ENCODE measurements around the gene SNX33. TPM values are rescaled to one million over a fixed set of nuclear protein-coding genes. Genes with fewer than 3 reads are reported as not detected.

SNX33 gene
- total and polyA plus RNA-seq, 2 of the 13 experiments (the other 11 are each of a cell fraction or from before 2014, with no cell fraction given) = 11.0 to 11.6 TPM

DNA sequence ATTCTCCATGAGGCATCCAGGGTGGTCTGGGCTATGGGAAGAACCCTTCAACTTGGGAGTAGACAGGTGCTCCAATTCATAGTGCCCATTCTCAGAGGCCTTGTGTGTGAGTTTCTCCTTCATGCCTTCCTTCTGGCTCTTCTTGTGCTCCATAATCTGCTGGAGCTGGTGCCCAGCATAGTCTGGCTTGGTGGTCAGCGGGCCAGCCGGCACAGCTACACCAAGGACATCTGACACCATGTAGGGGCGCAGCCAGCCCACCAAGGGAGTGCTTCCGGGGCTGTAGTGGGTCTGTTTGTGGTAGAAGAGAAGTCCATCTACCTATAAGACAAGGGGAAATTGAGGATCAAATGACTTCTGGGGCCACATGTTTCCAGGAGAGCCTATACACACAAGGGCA, 49.4 kb upstream of the SNX33 start:
- TF ChIP-seq SALL2 (CRISPR knock-in tag; IDR thresholded peaks at IDR 0.05) (no peak), ZNF207 (IDR thresholded peaks at IDR 0.05; ENCODE audit: borderline replicate concordance) (no peak), ZNF782 (CRISPR knock-in tag; IDR thresholded peaks at IDR 0.05; ENCODE audit: borderline replicate concordance) (no peak), ZNF143 (CRISPR knock-in tag; IDR thresholded peaks at IDR 0.05) (no peak), ZC3H4 (CRISPR knock-in tag; IDR thresholded peaks at IDR 0.05; ENCODE audit: borderline replicate concordance) (no peak), HNF4G (IDR thresholded peaks at IDR 0.05; ENCODE audit: borderline replicate concordance, low read depth, low read length) (no peak), HNF4G (CRISPR knock-in tag; IDR thresholded peaks at IDR 0.05; ENCODE audit: borderline replicate concordance, low read depth) (no peak), ZNF468 (CRISPR knock-in tag; IDR thresholded peaks at IDR 0.05) (no peak), NCOA2 (CRISPR knock-in tag; IDR thresholded peaks at IDR 0.05) (no peak), MLX (CRISPR knock-in tag; IDR thresholded peaks at IDR 0.05) (no peak), KLF6 (CRISPR knock-in tag; IDR thresholded peaks at IDR 0.05) (no peak)
- TF ChIP-seq, protein P1, sequence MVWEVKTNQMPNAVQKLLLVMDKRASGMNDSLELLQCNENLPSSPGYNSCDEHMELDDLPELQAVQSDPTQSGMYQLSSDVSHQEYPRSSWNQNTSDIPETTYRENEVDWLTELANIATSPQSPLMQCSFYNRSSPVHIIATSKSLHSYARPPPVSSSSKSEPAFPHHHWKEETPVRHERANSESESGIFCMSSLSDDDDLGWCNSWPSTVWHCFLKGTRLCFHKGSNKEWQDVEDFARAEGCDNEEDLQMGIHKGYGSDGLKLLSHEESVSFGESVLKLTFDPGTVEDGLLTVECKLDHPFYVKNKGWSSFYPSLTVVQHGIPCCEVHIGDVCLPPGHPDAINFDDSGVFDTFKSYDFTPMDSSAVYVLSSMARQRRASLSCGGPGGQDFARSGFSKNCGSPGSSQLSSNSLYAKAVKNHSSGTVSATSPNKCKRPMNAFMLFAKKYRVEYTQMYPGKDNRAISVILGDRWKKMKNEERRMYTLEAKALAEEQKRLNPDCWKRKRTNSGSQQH (CRISPR knock-in tag; IDR thresholded peaks at IDR 0.05; ENCODE audit: low read depth) = no peak
- TF ChIP-seq, protein P2, sequence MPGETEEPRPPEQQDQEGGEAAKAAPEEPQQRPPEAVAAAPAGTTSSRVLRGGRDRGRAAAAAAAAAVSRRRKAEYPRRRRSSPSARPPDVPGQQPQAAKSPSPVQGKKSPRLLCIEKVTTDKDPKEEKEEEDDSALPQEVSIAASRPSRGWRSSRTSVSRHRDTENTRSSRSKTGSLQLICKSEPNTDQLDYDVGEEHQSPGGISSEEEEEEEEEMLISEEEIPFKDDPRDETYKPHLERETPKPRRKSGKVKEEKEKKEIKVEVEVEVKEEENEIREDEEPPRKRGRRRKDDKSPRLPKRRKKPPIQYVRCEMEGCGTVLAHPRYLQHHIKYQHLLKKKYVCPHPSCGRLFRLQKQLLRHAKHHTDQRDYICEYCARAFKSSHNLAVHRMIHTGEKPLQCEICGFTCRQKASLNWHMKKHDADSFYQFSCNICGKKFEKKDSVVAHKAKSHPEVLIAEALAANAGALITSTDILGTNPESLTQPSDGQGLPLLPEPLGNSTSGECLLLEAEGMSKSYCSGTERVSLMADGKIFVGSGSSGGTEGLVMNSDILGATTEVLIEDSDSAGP (CRISPR knock-in tag; IDR thresholded peaks at IDR 0.05; ENCODE audit: borderline replicate concordance) = no peak
- TF ChIP-seq, protein P3, sequence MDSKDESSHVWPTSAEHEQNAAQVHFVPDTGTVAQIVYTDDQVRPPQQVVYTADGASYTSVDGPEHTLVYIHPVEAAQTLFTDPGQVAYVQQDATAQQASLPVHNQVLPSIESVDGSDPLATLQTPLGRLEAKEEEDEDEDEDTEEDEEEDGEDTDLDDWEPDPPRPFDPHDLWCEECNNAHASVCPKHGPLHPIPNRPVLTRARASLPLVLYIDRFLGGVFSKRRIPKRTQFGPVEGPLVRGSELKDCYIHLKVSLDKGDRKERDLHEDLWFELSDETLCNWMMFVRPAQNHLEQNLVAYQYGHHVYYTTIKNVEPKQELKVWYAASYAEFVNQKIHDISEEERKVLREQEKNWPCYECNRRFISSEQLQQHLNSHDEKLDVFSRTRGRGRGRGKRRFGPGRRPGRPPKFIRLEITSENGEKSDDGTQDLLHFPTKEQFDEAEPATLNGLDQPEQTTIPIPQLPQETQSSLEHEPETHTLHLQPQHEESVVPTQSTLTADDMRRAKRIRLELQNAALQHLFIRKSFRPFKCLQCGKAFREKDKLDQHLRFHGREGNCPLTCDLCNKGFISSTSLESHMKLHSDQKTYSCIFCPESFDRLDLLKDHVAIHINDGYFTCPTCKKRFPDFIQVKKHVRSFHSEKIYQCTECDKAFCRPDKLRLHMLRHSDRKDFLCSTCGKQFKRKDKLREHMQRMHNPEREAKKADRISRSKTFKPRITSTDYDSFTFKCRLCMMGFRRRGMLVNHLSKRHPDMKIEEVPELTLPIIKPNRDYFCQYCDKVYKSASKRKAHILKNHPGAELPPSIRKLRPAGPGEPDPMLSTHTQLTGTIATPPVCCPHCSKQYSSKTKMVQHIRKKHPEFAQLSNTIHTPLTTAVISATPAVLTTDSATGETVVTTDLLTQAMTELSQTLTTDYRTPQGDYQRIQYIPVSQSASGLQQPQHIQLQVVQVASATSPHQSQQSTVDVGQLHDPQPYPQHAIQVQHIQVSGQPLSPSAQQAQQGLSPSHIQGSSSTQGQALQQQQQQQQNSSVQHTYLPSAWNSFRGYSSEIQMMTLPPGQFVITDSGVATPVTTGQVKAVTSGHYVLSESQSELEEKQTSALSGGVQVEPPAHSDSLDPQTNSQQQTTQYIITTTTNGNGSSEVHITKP (CRISPR knock-in tag; IDR thresholded peaks at IDR 0.05; ENCODE audit: low read depth) = no peak
- no TSS peak for BruUV-seq (replicated peaks)
- 87% methylated on average over 4 of the region's 4 CpGs for WGBS (ENCODE audit: low lambda C conversion rate)
- FAIRE-seq = no peak
- Histone ChIP-seq H3K9ac (ENCODE audit: insufficient read depth, low read depth, low read length) (no peak overlapping the region), H2AFZ (ENCODE audit: low read length) (no peak overlapping the region), H3K4me3 (replicated peaks in 1 of 3; ENCODE audit: insufficient read depth in 1 of 3, low read depth in 2 of 3, low read length in 3 of 3) (no peak overlapping the region), H3K4me1 (ENCODE audit: insufficient read depth, low read length) (no peaks in the 10 kb centered on the region), H3K9me3 (ENCODE audit: low read length) (no peaks in the 10 kb centered on the region), H3K4me2 (ENCODE audit: low read depth, low read length) (no peak overlapping the region), H3K27ac (ENCODE audit: extremely low read length, insufficient read depth, low read length) (no peak overlapping the region), H3K36me3 (replicated peaks in 1 of 2; ENCODE audit: control insufficient read depth in 1 of 2, insufficient read depth in 2 of 2, low read length in 2 of 2) (peaks cover 8 to 24% of the 10 kb centered on the region in 2 experiments; a peak in 4 of 5 replicates), H4K20me1 (ENCODE audit: insufficient read depth, low read length) (no peaks in the 10 kb centered on the region), H3K27me3 (ENCODE audit: control insufficient read depth in 1 of 2, insufficient read depth in 2 of 2, low read length in 2 of 2) (no peaks in the 10 kb centered on the region), H3K79me2 (ENCODE audit: insufficient read depth, low read length) (no peaks in the 10 kb centered on the region)
- intact Hi-C loops (cut with micrococcal nuclease; ENCODE audit: unreplicated experiment) = no loop called here
- CTCF ChIA-PET (ENCODE audit: low intra/inter-chr PET ratio, low total read pairs) = no interaction called here
- in situ Hi-C loops (cut with HindIII; ENCODE audit: extremely low pct_ligation_motif_present, low pct_unique_long_range_greater_than_20kb) = no loop called here
- POLR2A ChIA-PET = no interaction called here
- no peak for ATAC-seq
- DNase-seq (ENCODE audit: low spot score) = no peak
